GM19239 (cell line): ENCODE measurements around the gene CCL16.
"Not testable (repeated sequence)": the region's sequence is repeated elsewhere in the genome, so short reads cannot be mapped to it uniquely, and the experiment has no call there.

ENCODE experiments used
- DNase-seq: peaks from one replicate; pipeline ENCODE4 v3.0.0; 2011; ENCODE audit warnings: low spot score; ENCODE audit not compliant: insufficient read length
- FAIRE-seq: peaks from 2 replicates; lab custom pipeline; 2011; peaks lifted over from hg19 to GRCh38; lab: Jason Lieb, UNC

Gene CCL16, protein sequence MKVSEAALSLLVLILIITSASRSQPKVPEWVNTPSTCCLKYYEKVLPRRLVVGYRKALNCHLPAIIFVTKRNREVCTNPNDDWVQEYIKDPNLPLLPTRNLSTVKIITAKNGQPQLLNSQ

DNA sequence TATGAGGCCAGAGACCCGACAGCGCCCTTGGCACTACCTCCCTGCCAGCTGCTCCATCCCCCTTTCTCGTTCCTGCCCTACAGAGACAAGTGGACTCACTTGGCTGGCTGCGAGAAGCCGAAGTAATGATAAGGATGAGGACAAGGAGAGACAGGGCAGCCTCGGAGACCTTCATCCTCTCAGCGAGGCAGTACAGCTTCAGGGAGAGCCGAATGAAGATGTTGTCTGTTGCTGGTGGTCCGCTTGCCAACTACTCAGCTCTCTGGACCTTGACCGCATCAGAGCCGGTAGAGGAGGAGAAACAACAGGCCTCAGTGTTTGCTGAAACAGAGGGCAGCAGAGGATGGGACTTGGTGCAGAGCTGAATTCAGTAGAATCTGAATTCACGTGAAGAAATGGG, at the start of gene CCL16:
Gene CCL16, minus strand, starts transcription at position 252 of the 400 bp plus-strand sequence. Its CDS starts 77 bp downstream, at position 175.
- FAIRE-seq, result no peak
- no peak for DNase-seq

DNA sequence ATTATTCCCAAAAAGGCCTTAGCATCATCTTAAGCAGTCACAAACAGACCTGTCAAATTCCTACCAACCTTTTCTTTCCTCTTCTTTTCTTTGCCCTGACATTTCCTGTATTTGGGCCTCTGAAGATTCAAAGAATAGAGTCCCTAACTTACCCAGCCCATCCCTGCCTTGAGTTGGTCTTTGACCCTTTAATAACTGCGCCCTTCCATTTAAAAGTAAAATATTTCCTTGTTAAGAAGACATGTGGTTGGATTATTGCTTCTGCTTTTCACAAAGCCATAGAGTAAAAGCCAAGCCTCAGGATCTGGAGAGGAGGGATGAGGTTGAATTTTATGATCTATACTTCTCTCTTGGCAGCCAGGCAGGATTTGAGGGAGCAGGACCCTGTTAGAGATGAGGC, 49.7 kb upstream of the CCL16 start:
- no peak for FAIRE-seq
- DNase-seq, result no peak

DNA sequence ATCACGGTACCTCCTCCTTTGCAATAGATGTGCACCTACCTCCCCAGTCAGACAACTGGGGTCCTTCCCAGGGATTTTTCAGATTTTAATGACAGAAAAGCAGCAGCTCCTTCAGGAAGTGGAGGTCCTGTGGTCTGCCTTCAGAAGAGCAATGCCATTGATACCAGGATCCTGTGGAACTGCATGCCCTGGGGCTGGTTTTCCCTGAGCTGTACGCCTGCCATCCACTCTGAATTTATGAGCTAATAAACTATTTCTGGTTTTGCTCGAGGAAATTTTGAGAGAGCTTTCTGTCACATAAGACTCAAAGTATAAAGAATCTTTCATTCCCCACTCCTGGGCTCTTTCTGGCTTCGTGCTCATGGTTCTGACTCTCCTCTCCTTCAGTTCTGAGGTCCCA, 46.5 kb upstream of the CCL16 start:
- FAIRE-seq, result no peak

DNA sequence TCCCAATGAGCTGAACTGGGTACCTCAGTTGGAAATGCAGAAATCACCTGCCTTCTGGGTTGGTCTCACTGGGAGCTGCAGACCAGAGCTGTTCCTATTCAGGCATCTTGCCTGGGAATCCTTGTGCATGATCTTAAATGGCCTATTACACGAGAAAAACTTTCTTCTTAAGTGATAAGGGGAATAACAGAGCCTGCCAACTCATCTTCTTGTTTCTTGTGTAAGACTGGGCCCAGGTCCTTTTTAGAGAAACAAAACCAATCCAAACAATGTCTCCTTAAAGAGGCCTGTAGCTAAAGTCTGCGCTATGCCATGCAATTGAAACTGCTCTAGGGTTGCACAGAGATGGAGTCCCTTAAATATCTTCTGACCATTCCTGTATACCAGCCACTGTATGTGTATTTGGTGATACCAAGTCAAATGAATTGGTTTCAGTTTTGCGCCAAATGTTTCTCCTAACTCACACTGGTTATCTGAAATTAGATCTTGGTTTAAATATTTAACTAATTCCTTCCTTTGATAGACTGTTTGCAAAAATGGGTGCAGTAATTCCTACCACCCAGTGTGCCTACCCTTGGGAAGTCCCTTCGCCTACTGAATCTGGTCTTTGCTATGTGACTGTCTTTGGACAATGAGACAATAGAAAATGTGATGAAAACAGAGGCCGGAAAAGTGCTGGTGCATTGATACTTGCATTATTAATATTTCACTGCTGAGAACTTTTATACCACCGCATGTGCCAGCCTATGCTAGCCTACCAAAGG, 43.0 kb upstream of the CCL16 start:
- FAIRE-seq (no peak), DNase-seq (no peak)

More for the DNA sequence above, 46.5 kb upstream of the CCL16 start:
- DNase-seq, result no peak

DNA sequence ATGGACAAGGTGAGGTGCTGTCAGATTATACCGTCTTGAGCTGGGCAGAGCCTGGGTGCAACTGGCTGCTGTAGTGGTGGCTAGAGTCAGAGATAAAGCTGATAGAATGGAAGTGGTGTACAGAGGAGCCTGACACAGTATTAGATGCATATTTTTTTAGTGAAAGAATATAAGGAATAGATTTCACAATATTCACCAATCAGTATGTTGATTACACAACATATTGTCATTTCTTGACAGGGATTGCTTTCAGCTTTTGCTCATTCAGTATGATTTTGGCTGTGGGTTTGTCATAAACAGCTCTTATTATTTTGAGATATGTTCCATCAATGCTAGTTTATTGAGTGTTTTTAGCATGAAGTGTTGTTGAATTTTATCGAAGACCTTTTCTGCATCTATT, 38.1 kb upstream of the CCL16 start:
- no peak for FAIRE-seq
- DNase-seq, result no peak

DNA sequence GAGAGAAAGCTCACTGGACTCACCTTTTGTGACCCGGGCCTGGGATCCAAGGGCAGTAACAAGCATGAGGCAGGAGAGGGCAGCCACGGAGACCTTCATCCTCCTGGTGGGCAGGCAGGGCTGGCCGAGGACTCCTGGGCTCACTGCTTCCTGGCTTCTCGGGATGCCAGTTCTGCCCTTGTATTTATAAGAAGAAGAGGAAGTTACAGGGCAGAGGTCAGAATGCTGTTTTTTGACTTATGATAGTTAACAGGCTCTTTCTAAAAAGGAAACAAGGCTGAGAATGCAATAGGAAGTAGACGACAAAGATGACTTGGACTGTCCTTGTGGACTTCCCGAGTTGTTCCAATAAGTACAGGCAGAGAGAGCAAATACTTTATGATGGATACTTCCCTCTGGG, 36.5 kb upstream of the CCL16 start, which contains the start of gene CCL23:
Gene CCL23, minus strand, starts transcription at position 174 of the 400 bp plus-strand sequence. Its CDS starts 75 bp downstream, at position 99.
- DNase-seq (no peak), FAIRE-seq (no peak)

DNA sequence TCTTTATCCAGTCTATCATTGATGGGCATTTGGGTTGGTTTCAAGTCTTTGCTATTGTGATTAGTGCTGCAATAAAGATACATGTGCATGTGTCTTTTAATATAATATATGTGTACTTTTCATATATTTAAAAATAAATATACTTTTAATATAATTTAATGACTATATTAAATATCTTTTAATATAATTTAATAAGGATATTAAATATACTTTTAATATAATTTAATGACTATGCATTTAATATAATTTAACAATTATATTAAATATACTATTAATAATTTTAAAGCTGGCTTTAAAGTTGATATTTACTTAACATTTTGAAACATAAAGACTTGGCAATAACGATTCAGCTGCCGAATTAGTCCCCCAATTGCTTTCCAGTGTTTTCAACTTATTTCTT, 35.3 kb upstream of the CCL16 start:
- FAIRE-seq (no peak), DNase-seq (no peak)

DNA sequence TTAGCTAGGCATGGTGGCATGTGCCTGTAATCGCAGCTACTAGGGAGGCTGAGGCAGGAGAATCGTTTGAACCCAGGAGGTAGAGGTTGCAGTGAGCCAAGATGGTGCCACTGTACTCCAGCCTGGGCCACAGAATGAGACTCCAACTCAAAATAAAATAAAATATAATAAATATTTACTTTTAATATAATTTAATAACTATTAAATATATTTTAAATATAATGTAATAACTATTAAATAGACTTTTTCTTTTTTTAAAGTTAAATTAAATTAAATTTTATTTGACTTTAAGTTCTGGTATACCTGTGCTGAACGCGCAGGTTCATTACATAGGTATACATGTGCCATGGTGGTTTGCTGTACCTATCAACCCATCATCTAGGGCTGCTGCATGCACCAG, 34.6 kb upstream of the CCL16 start:
- not testable (repeated sequence) for FAIRE-seq, DNase-seq

DNA sequence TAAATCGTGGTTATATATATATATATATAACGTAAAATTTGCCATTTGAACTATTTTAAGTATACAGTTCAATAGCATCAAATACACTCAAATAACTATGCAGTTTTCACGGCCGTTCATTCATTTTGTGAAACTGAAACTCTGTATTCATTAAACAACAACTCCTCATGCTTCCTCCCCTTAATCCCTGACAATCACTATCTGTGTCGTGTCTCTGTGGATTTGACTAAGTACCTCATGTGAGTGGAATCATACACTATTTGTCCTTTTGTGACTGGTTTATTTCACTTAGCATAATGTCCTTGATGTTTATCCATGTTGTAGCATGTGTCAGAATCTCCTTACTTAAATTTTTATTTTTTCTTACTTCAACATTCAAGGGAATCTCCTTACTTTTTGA, 33.6 kb upstream of the CCL16 start:
- DNase-seq, result no peak
- FAIRE-seq, result no peak

DNA sequence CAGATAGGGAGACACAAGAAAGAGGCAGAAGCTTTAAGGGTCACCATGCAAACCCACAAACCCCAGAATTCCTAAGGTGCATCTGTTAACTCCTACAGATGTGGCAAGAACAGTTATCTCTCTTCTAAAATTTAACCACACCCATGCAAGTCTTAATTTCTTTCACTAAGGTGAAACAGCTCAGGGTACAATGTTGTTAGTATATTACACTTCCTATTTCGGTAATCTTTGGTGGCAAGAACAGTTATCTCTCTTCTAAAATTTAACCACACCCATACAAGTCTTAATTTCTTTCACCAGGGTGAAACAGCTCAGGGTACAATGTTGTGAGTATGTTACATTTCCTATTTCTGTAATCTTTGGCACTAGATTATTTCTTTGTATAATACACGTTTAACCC, 29.9 kb upstream of the CCL16 start:
- DNase-seq, result no peak
- FAIRE-seq, result no peak

DNA sequence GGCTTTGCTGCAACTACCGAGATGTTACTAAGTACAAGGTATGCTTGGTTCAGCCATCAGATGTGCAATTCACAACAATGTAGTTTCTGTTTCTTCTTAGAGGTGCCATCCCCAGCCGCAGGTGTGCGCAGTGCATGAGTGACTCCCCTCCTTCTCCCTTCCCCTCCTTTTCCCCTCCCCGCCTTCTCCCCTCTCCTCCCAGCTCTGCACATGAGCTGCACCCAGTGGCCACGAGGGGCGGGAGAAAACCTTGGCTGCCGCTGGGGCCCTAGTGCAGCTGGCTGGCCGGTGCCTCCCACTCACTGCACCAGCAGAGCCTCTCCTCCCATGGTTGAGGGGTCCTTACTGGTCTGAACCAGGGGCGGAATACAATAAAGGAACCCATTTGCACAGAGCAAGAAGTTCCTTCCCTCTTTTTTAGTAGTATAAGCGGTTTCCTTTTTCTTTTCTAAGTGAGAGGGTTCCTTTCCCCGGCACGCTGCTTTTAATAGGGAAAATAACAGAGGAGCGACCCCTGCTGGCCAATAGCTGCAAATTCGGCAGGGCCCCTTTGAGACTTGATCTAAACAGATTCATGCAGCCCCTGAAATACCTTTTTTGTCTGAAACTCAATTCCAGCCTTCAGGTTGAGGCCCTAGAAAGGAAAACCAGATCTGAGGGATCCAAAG, 27.8 kb upstream of the CCL16 start:
- FAIRE-seq, result no peak

DNA sequence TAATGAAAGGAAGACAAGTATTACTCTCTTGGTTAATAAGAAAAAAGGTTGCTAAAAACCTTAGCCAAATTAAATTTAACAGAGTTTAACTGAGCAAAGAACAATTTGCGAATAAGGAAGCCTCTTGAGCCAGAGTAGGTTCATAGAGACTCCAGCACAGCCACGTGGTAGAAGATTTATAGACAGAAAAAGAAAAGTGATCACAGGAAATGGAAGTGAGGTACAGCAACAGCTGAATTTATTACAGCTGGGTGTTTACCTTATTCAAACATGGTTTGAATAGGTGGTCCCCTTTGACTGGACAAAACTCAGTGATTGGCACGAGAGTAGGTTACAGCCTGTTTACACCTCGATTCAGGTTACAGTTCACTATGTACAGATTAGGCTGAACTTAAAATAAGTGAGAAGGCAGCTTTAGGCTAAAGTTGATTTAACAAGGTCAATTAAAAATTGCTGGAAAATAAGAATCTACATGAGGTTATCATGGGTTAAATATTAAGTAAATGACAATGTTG, 23.4 kb upstream of the CCL16 start:
- no peak for DNase-seq
- FAIRE-seq, result no peak

More for the DNA sequence above, 27.8 kb upstream of the CCL16 start:
- no peak for DNase-seq

DNA sequence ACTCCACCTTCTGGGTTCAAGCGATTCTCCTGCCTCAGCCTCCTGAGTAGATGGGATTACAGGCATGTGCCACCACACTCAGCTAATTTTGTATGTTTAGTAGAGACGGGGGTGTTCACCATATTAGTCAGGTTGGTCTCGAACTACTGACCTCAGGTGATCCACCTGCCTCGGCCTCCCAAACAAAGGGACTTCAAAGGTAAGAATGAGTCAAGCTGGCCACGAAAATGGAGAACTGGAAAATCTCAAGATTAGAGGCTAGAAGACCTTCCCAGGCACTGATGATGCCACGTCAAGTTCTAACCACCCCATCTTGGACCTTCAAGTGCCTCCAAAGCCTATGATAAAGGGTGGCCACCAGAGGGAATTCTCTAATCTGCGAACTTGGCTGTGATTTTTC, 21.3 kb upstream of the CCL16 start:
- FAIRE-seq (no peak), DNase-seq (no peak)

DNA sequence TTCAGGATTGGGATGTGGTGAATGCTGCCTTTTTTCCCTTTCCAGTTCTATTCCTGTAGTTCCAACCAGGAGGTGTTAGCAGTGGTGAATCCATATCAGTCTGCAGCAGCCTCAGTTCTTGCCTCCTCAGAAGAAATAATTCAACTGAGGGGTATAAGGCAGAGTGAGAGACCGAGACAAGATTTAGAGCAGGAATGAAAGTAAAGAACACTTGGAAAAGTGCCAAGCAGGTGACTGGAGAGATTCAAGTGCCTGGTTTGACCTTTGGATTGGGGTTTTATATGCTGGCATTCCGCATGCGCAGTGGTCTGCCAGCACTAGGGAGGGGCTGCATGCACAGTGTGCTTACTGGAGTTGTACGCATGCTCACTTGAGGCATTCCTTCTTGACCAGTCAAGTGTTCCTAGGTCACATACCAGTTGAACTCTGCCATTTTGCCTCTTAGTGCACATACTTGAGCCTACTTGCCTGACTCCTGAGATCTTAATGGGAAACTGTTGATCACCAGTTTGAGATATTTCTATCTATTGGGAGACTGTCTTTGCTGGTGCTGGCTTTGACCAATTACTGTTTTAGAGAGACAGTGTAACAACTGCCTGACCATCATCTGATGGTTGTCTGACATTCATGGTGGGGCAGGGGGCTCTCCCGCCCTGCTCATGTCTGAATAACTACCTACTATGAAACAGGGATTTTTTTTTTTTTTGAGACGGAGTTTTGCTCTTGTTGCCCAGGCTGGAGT, 20.7 kb upstream of the CCL16 start:
- DNase-seq (no peak), FAIRE-seq (no peak)

DNA sequence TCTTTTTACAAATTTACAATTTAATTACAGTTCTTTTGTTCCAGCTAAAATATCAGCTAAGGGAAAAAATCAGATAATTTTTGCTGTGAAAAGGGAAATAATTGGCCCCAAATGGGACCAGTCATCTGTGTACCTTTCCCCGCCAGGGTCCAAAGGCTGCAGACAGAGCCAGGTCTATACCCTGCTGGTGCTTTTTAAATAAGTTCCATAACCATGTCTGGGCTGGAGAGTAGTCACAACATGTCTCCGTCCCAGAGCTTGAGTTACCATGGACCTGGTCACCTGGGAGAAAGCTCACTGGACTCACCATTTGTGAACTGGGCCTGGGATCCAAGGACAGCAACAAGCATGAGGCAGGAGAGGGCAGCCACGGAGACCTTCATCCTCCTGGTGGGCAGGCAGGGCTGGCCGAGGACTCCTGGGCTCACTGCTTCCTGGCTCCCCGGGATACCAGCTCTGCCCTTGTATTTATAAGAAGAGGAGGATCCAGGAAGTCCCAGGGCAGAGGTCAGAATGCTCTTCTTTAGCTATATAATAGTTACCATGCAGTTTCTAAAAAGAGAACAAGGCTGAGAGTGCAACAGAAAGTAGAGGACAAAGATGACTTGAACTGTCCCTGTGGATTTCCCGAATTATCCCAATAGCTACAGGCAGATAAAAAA, 19.9 kb upstream of the CCL16 start, which contains the start of gene CCL15:
Gene CCL15, minus strand, starts transcription at position 444 of the 662 bp plus-strand sequence. Its CDS starts 61 bp downstream, at position 383.
- no peak for FAIRE-seq

DNA sequence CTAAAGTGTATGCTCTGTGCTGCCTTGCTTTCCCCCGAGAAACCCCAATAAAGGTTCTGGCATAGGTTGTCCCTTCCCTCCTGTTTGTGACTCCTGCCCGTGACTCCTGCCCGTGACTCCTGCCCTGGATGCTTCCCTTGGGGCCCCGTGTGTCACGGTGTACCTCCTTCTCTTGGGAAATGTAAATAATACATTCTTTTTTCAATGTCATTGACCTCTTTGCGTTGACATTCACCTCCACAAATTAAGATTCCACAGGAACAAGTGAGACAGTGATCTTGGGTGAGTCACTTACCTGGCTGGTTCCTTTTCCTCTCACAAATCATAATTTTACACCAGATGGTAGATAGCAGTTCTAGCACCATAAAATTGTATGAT, 19.4 kb upstream of the CCL16 start:
- no peak for DNase-seq
- no peak for FAIRE-seq

More for the DNA sequence above, 19.9 kb upstream of the CCL16 start, which contains the start of gene CCL15:
- DNase-seq, result no peak

DNA sequence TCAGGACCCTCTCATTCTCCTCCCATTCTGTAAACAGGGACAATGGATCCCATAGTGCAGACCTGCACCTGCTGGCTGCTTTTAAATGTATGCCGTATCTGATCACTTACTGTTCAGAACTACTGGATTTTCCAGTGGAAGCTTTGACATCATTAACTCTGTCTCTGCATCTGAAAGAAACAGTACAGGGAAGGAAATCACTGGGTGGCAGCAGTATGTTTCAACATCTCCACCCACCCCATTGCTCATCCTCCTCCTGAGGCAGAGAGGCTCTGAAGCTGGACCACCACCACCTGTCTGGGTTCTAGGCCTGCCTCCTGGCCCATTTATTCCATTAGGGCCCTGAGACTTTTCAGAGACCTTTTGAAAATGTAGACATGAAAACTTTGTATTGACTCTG, 17.5 kb upstream of the CCL16 start:
- no peak for FAIRE-seq
- DNase-seq, result no peak

DNA sequence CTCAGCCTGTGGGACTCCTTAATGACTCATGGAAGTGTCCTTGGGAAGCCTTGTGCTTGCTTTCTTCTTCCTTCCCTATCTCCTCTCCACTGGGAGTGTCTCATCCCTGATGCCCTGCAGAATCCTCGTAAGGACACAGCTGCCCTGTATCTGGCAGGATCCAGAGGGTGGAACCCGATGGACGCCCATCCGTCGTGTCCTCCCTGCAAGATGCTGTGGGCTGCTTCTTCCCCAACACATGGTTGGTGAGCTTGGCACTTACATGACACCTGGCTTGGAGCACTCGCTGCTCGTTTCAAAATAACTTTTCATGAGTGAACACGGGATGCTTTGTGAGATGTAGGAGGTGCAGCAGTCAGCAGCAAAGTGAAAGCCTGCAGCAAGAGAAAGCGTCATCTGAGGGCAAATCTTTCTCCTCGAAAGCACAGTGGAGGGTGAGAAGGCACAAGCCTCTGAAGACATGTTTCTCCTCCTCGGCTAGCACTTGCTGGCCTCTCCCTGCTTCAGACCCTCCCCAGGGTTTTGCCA, 16.8 kb upstream of the CCL16 start:
- FAIRE-seq, result no peak
- DNase-seq, result no peak

DNA sequence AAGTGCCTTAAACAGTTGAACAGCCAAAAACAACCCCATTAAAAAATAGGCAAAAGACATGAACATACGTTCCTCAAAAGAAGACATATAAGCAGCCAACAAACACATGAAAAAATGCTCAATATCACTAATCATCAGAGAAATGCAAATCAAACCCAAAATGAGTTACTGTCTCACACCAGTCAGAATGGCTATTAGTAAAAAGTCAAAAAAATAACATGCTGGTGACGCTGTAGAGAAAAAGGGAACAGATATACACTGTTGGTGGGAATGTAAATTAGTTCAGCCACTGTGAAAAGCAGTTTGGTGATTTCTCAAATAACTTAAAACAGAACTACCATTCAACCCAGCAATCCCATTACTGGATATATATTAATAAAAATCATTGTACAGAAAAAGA, 14.0 kb upstream of the CCL16 start:
- FAIRE-seq, DNase-seq: not testable (repeated sequence)

DNA sequence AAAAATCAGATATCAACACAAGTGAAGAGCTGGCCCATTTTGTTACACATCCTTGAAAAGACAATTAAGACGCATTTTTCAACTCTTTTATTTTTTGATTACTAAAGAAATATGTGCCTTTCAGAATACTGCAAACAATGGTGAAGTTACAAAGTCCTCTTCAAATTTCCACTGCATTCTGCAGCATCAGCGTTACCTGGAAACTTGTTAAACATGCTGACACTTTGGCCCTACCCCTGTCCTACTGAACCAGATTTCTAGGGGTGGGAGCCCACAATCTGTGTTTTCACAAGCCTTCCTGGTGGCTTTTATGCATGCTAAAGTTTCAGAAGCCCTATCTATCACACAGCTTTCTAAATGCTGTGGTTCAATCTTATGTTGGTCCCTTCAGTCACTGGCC, 9.8 kb upstream of the CCL16 start:
- FAIRE-seq, result no peak
- DNase-seq, result no peak
